Type B pancreatic cell (in vitro differentiated cells): ENCODE data around the gene UBR1. TPM values are rescaled to one million over a fixed set of nuclear protein-coding genes. Genes with fewer than 3 reads are reported as not detected.
"Not testable (repeated sequence)": the region's sequence is repeated elsewhere in the genome, so short reads cannot be mapped to it uniquely, and the experiment has no call there.

Source experiments
- DNase-seq: peaks from one replicate; pipeline ENCODE4 v3.0.0; 2021; ENCODE audit warnings: mixed read lengths; ENCODE audit not compliant: unreplicated experiment; ENCODE audit errors: extremely low spot score
- H3K27ac Mint-ChIP-seq: 2 replicates; pipeline ENCODE4 v1.8.0; 2021; ENCODE audit warnings: mild to moderate bottlenecking, mixed read lengths
- H3K27me3 Mint-ChIP-seq: 2 replicates; pipeline ENCODE4 v1.8.0; 2021; ENCODE audit warnings: mixed read lengths
- H3K36me3 Mint-ChIP-seq: 2 replicates; pipeline ENCODE4 v1.8.0; 2021; ENCODE audit warnings: mixed read lengths
- H3K4me1 Mint-ChIP-seq: one replicate; pipeline ENCODE4 v1.8.0; 2021; ENCODE audit warnings: mixed read lengths; ENCODE audit not compliant: unreplicated experiment
- H3K4me3 Mint-ChIP-seq: 2 replicates; pipeline ENCODE4 v1.8.0; 2021; ENCODE audit warnings: mild to moderate bottlenecking, mixed read lengths
- H3K9me3 Mint-ChIP-seq: 2 replicates; pipeline ENCODE4 v1.8.0; 2021; ENCODE audit warnings: mixed read lengths
- total RNA-seq: library from RNA; stranded (reverse); gene quantifications from 2 replicates; pipeline ENCODE4 v1.2.1, GENCODE V29; 2021; ENCODE audit warnings: low replicate concordance
- TF ChIP-seq, protein P1 (sequence below): fragments of 200-600 bp; sonication (generic); conservative IDR thresholded peaks from 2 replicates; pipeline ENCODE4 v1.5.0; 2021; ENCODE audit warnings: antibody characterized with exemption, mild to moderate bottlenecking

Gene UBR1
- total RNA-seq, 1 donor from 2014 or later, result 28.3 TPM

- Mint-ChIP-seq H3K4me3 (no peak overlapping the region), H3K27me3 (no peaks in the 10 kb centered on the region), H3K9me3 (no peaks in the 10 kb centered on the region), H3K36me3 (peaks cover 33% of the 10 kb centered on the region), H3K27ac (no peak overlapping the region), H3K4me1 (no peaks in the 10 kb centered on the region)
- DNase-seq, result no peak
- TF ChIP-seq, protein P1, sequence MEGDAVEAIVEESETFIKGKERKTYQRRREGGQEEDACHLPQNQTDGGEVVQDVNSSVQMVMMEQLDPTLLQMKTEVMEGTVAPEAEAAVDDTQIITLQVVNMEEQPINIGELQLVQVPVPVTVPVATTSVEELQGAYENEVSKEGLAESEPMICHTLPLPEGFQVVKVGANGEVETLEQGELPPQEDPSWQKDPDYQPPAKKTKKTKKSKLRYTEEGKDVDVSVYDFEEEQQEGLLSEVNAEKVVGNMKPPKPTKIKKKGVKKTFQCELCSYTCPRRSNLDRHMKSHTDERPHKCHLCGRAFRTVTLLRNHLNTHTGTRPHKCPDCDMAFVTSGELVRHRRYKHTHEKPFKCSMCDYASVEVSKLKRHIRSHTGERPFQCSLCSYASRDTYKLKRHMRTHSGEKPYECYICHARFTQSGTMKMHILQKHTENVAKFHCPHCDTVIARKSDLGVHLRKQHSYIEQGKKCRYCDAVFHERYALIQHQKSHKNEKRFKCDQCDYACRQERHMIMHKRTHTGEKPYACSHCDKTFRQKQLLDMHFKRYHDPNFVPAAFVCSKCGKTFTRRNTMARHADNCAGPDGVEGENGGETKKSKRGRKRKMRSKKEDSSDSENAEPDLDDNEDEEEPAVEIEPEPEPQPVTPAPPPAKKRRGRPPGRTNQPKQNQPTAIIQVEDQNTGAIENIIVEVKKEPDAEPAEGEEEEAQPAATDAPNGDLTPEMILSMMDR, result no peak
These were observed 53.0 kb downstream of the UBR1 start for GRCh38 chr15:43052860-43053259.

- Mint-ChIP-seq H3K27ac (peak overlapping the region; percentile 82), H3K27me3 (no peaks in the 10 kb centered on the region), H3K4me3 (no peak overlapping the region), H3K4me1 (no peaks in the 10 kb centered on the region), H3K36me3 (peaks cover 45% of the 10 kb centered on the region), H3K9me3 (no peaks in the 10 kb centered on the region)
- TF ChIP-seq, protein P1, result no peak
- no peak for DNase-seq
These were observed 56.9 kb downstream of the UBR1 start for GRCh38 chr15:43048935-43049334.

- DNase-seq, result no peak
- Mint-ChIP-seq H3K27ac (no peak overlapping the region), H3K4me1 (no peaks in the 10 kb centered on the region), H3K9me3 (no peaks in the 10 kb centered on the region), H3K36me3 (peaks cover 55% of the 10 kb centered on the region), H3K4me3 (no peak overlapping the region), H3K27me3 (no peaks in the 10 kb centered on the region)
- TF ChIP-seq, protein P1, result no peak
These were observed 59.4 kb downstream of the UBR1 start for GRCh38 chr15:43046484-43046883.

DNA sequence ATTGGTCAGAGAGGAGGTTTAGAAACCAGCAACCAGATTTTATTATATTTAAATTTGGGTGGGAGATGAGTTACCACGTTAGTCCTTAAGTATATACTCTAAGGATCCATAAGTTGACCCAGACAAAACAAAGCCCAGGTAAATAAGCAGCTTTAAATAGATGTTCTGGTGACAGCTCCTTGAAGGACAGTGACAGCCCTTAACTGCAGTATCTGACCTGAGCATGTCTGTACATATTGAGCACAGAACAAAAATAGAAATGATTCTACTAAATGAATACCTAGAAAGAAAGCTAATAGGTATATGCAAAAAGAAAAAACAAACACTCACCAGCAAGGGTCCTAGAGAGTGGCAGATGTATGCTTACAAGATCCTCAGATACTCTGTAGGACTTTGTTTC, 63.0 kb downstream of the UBR1 start:
- no peak overlapping the region for H3K4me3 Mint-ChIP-seq
- H3K36me3 Mint-ChIP-seq, result peaks cover 45% of the 10 kb centered on the region
- H3K4me1 Mint-ChIP-seq, result no peaks in the 10 kb centered on the region
- TF ChIP-seq, protein P1, result no peak
- no peak overlapping the region for H3K27ac Mint-ChIP-seq
- DNase-seq, result no peak
- H3K9me3 Mint-ChIP-seq, result no peaks in the 10 kb centered on the region
- no peaks in the 10 kb centered on the region for H3K27me3 Mint-ChIP-seq

DNA sequence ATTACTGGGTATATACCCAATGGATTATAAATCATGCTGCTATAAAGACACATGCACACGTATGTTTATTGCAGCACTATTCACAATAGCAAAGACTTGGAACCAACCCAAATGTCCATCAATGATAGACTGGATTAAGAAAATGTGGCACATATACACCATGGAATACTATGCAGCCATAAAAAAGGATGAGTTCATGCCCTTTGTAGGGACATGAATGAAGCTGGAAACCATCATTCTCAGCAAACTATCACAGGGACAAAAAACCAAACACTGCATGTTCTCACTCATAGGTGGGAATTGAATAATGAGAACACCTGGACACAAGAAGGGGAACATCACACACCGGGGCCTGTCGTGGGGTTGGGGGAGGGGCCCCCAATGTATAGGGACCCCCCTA, 64.8 kb downstream of the UBR1 start:
- H3K9me3 Mint-ChIP-seq, H3K27me3 Mint-ChIP-seq, H3K4me1 Mint-ChIP-seq, H3K4me3 Mint-ChIP-seq, H3K27ac Mint-ChIP-seq, DNase-seq: not testable (repeated sequence)
- peaks cover 45% of the 10 kb centered on the region for H3K36me3 Mint-ChIP-seq

DNA sequence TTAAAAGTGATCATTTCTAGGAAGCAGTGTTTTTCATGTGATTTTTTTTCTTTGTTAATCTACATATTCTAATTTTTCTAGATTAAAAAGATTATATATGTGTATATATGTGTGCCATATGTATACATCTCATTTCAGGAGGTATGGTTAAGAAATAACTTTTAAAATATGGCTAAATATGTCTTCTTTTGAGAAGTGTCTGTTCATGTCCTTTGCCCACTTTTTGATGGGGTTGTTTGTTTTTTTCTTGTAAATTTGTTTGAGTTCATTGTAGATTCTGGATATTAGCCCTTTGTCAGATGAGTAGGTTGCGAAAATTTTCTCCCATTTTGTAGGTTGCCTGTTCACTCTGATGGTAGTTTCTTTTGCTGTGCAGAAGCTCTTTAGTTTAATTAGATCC, 70.6 kb downstream of the UBR1 start:
- not testable (repeated sequence) for H3K9me3 Mint-ChIP-seq, H3K27me3 Mint-ChIP-seq, H3K27ac Mint-ChIP-seq, H3K4me3 Mint-ChIP-seq, DNase-seq, H3K4me1 Mint-ChIP-seq
- H3K36me3 Mint-ChIP-seq, result peaks cover 22% of the 10 kb centered on the region

GRCh38 chr15:43029476-43029875, 76.4 kb downstream of the UBR1 start:
- no peaks in the 10 kb centered on the region for H3K27me3 Mint-ChIP-seq

More at GRCh38 chr15:43029476-43029875, 76.4 kb downstream of the UBR1 start:
- Mint-ChIP-seq H3K36me3 (peaks cover 12% of the 10 kb centered on the region), H3K4me1 (no peaks in the 10 kb centered on the region), H3K27ac (no peak overlapping the region), H3K4me3 (no peak overlapping the region), H3K9me3 (no peaks in the 10 kb centered on the region)
- no peak for DNase-seq
- TF ChIP-seq, protein P1, result no peak
